Suppressor macrophage (primary cell): ENCODE measurements around the gene HAL.
"Not testable (repeated sequence)": the region's sequence is repeated elsewhere in the genome, so short reads cannot be mapped to it uniquely, and the experiment has no call there.

ENCODE experiments used
- DNase-seq, 4 experiments: peaks; one replicate each; pipeline ENCODE4 v3.0.0-alpha.2; 2020 to 2022

Gene HAL

GRCh38 chr12:95975491-95975890 lies 20.7 kb downstream of the HAL start:
- DNase-seq, result no peak

- DNase-seq, result no peak
Measured at GRCh38 chr12:95974358-95974757, 21.8 kb downstream of the HAL start.

- DNase-seq, result no peak
Measured at GRCh38 chr12:95972832-95973456, 23.2 kb downstream of the HAL start.

- DNase-seq, result no peak
Measured at GRCh38 chr12:95970905-95971304, 25.2 kb downstream of the HAL start.

GRCh38 chr12:95969116-95969515 lies 27.0 kb downstream of the HAL start:
- DNase-seq, result not testable (repeated sequence)

GRCh38 chr12:95967301-95967700 lies 28.8 kb downstream of the HAL start:
- no peak for DNase-seq

- DNase-seq, result no peak
Measured at GRCh38 chr12:95966287-95966870, 29.8 kb downstream of the HAL start.

- peak in 3 of 4 experiments; percentile 21 to 40 (median 36) for DNase-seq
Measured at GRCh38 chr12:95963096-95963495, 33.0 kb downstream of the HAL start.

- DNase-seq, result no peak
Measured at GRCh38 chr12:95962222-95962621, 33.9 kb downstream of the HAL start.

GRCh38 chr12:95960241-95960640 lies 35.9 kb downstream of the HAL start:
- peak in 2 of 4 experiments; percentile 17 to 20 for DNase-seq

- DNase-seq, result peak; percentile 25 to 55 (median 44)
Measured at GRCh38 chr12:95959107-95959506, 37.0 kb downstream of the HAL start.

- DNase-seq, result no peak
Measured at GRCh38 chr12:95956557-95957145, 39.5 kb downstream of the HAL start.

GRCh38 chr12:95955549-95956159 lies 40.5 kb downstream of the HAL start:
- no peak for DNase-seq

GRCh38 chr12:95953000-95953399 lies 43.1 kb downstream of the HAL start:
- peak in 3 of 4 experiments; percentile 13 to 37 (median 20) for DNase-seq

- peak; percentile 10 to 82 (median 58) for DNase-seq
Measured at GRCh38 chr12:95951515-95951914, 44.6 kb downstream of the HAL start.

- DNase-seq, result no peak
Measured at GRCh38 chr12:95949477-95950206, 46.5 kb downstream of the HAL start.

GRCh38 chr12:95944108-95944704 lies 51.9 kb downstream of the HAL start:
- no peak for DNase-seq

- DNase-seq, result peak; percentile 64 to 84 (median 72)
Measured at GRCh38 chr12:95943330-95943842, 52.8 kb downstream of the HAL start, which contains the start of gene AMDHD1. AMDHD1 (plus strand) TSS chr12:95943331; CDS start chr12:95943399, 68 bp downstream.

GRCh38 chr12:95942524-95943329 lies 53.4 kb downstream of the HAL start, which contains the start of gene CCDC38:
CCDC38 (minus strand) TSS chr12:95942614; CDS start chr12:95936509, 6,105 bp downstream.
- peak; percentile 81 to 90 (median 89) for DNase-seq

GRCh38 chr12:95942101-95942523 lies 54.0 kb downstream of the HAL start:
- DNase-seq, result peak in 3 of 4 experiments; percentile 11 to 15 (median 15)

GRCh38 chr12:95940514-95940913 lies 55.6 kb downstream of the HAL start:
- DNase-seq, result no peak
